SK-N-SH (cell line): ENCODE data around the gene KPNB1.

Source experiments
- EP300 ChIP-seq, 2 experiments: IDR thresholded peaks; 2 replicates each; pipeline versions ENCODE4 v1.4.0 to v1.6.1; 2012; ENCODE audit warnings: borderline replicate concordance in 1 of 2, low read depth in 1 of 2, low read length in 1 of 2
- EZH2phosphoT487 ChIP-seq: fragments of 200-600 bp; sonication (generic); IDR thresholded peaks from 2 replicates; pipeline ENCODE4 v1.6.1; 2017; ENCODE audit warnings: low read depth, mixed run types, mild to moderate bottlenecking, antibody characterized with exemption, moderate library complexity, borderline replicate concordance
- FOXJ3 ChIP-seq: sonication (generic); formaldehyde crosslinking; IDR thresholded peaks from 2 replicates; pipeline ENCODE4 v1.5.1; 2020; ENCODE audit warnings: mild to moderate bottlenecking, missing genetic modification reagents
- FOXM1 ChIP-seq: IDR thresholded peaks from 2 replicates; pipeline ENCODE4 v1.4.0; 2012; ENCODE audit warnings: low read depth, mild to moderate bottlenecking
- MAX ChIP-seq: IDR thresholded peaks from 2 replicates; pipeline ENCODE4 v1.4.0; 2012; ENCODE audit warnings: low read depth
- NFIC ChIP-seq: IDR thresholded peaks from 2 replicates; pipeline ENCODE4 v1.4.0; 2012; ENCODE audit warnings: borderline replicate concordance
- NRF1 ChIP-seq: IDR thresholded peaks from 2 replicates; pipeline ENCODE4 v1.6.1; 2012; ENCODE audit warnings: low read depth, mild to moderate bottlenecking, low read length
- SIN3A ChIP-seq: IDR thresholded peaks from 2 replicates; pipeline ENCODE4 v1.6.1; 2012; ENCODE audit warnings: low read depth, mild to moderate bottlenecking, low read length, moderate library complexity, borderline replicate concordance
- TCF12 ChIP-seq: IDR thresholded peaks from 2 replicates; pipeline ENCODE4 v1.4.0; 2012
- TF ChIP-seq, protein P1 (sequence below): fragments of 200-600 bp; sonication (generic); IDR thresholded peaks from 2 replicates; pipeline ENCODE4 v1.6.1; 2017; ENCODE audit warnings: antibody characterized with exemption, mild to moderate bottlenecking, moderate library complexity
- TF ChIP-seq, protein P2 (sequence below): fragments of 150-350 bp; IDR thresholded peaks from 2 replicates; pipeline ENCODE4 v1.6.1; 2017; ENCODE audit warnings: antibody characterized with exemption, low read length, low read depth, borderline replicate concordance

DNA sequence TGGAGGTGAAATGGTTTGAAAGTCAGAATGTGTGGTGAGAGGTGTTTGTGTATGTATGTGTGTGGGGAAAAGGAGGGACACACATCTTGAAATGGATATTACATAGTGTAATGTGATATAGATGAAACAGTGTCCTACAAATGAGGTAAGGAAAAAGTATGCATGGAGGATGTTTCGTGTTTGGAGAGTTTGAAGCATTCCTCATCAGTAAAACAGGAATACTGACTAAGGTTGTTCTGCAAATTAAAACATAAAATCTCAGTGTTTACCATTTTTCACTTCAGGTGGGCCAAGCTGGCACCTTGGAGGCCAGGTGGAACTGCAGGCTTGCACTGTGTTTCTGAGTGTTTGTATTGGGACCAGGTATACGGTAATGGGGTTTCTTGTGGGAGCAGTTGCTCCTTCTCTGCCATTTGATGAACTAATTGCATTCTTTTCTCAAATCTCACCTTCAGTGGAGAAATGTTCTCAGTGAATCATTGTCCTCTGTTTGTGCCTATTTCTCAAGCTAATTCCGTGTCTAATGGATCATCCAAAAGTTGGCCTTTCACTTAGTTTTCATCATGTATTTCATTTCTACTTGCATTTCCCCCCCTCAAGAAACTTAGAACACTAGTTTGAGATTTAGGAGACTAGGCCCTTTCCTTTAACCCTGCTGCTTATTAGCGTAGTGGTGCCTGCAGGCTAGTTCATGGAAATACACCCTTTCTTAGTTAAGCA, 36.0 kb downstream of the KPNB1 start:
- TF ChIP-seq, protein P1, sequence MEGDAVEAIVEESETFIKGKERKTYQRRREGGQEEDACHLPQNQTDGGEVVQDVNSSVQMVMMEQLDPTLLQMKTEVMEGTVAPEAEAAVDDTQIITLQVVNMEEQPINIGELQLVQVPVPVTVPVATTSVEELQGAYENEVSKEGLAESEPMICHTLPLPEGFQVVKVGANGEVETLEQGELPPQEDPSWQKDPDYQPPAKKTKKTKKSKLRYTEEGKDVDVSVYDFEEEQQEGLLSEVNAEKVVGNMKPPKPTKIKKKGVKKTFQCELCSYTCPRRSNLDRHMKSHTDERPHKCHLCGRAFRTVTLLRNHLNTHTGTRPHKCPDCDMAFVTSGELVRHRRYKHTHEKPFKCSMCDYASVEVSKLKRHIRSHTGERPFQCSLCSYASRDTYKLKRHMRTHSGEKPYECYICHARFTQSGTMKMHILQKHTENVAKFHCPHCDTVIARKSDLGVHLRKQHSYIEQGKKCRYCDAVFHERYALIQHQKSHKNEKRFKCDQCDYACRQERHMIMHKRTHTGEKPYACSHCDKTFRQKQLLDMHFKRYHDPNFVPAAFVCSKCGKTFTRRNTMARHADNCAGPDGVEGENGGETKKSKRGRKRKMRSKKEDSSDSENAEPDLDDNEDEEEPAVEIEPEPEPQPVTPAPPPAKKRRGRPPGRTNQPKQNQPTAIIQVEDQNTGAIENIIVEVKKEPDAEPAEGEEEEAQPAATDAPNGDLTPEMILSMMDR: no peak
- no peak for TF ChIP-seq SIN3A
- TF ChIP-seq NRF1: no peak
- no peak for TF ChIP-seq EP300 (IDR thresholded peaks at IDR 0.05; ENCODE audit: borderline replicate concordance in 1 of 2, low read depth in 1 of 2, low read length in 1 of 2)
- TF ChIP-seq, protein P2, sequence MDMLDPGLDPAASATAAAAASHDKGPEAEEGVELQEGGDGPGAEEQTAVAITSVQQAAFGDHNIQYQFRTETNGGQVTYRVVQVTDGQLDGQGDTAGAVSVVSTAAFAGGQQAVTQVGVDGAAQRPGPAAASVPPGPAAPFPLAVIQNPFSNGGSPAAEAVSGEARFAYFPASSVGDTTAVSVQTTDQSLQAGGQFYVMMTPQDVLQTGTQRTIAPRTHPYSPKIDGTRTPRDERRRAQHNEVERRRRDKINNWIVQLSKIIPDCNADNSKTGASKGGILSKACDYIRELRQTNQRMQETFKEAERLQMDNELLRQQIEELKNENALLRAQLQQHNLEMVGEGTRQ: no peak
- TF ChIP-seq EZH2phosphoT487: no peak
- no peak for TF ChIP-seq TCF12
- no peak for TF ChIP-seq NFIC
- TF ChIP-seq FOXJ3 (CRISPR knock-in tag): no peak
- no peak for TF ChIP-seq FOXM1
- TF ChIP-seq MAX: no peak
